Non-pigmented ciliary epithelial cell (primary cell): ENCODE data around the gene TNC.

Experiments used
- DNase-seq: peaks from one replicate; pipeline ENCODE4 v3.0.0-alpha.2; 2010; ENCODE audit warnings: low read depth

The TNC gene

GRCh38 chr9:115098226-115098965 lies 19.6 kb downstream of the TNC start:
- DNase-seq = no peak

GRCh38 chr9:115093520-115093919 lies 24.4 kb downstream of the TNC start:
- no peak for DNase-seq

- no peak for DNase-seq
Measured at GRCh38 chr9:115090486-115090885, 27.5 kb downstream of the TNC start.

- DNase-seq = no peak
Measured at GRCh38 chr9:115088860-115089259, 29.1 kb downstream of the TNC start.

- no peak for DNase-seq
Measured at GRCh38 chr9:115086886-115087285, 31.1 kb downstream of the TNC start.

GRCh38 chr9:115086461-115086860 lies 31.5 kb downstream of the TNC start:
- DNase-seq = no peak

- no peak for DNase-seq
Measured at GRCh38 chr9:115085773-115086377, 32.1 kb downstream of the TNC start.

- DNase-seq = no peak
Measured at GRCh38 chr9:115084709-115085108, 33.2 kb downstream of the TNC start.

GRCh38 chr9:115084157-115084556 lies 33.8 kb downstream of the TNC start:
- no peak for DNase-seq

GRCh38 chr9:115080242-115080641 lies 37.7 kb downstream of the TNC start:
- DNase-seq = no peak

- DNase-seq = no peak
Measured at GRCh38 chr9:115079156-115079555, 38.8 kb downstream of the TNC start.

- no peak for DNase-seq
Measured at GRCh38 chr9:115073456-115073855, 44.5 kb downstream of the TNC start.

- DNase-seq = no peak
Measured at GRCh38 chr9:115071176-115071575, 46.8 kb downstream of the TNC start.

GRCh38 chr9:115069771-115070170 lies 48.2 kb downstream of the TNC start:
- DNase-seq = no peak

GRCh38 chr9:115069302-115069701 lies 48.7 kb downstream of the TNC start:
- DNase-seq = no peak

- DNase-seq = no peak
Measured at GRCh38 chr9:115068031-115068430, 49.9 kb downstream of the TNC start.

- DNase-seq = no peak
Measured at GRCh38 chr9:115063058-115063845, 54.7 kb downstream of the TNC start.

GRCh38 chr9:115058684-115059315 lies 59.2 kb downstream of the TNC start:
- DNase-seq = peak; percentile 38

GRCh38 chr9:115058175-115058574 lies 59.8 kb downstream of the TNC start:
- no peak for DNase-seq

- no peak for DNase-seq
Measured at GRCh38 chr9:115057559-115057958, 60.4 kb downstream of the TNC start.

GRCh38 chr9:115050002-115050490 lies 67.9 kb downstream of the TNC start:
- DNase-seq = no peak

GRCh38 chr9:115046824-115047223 lies 71.1 kb downstream of the TNC start:
- DNase-seq = no peak
